IMR-90 (cell line): ENCODE results near the gene CCDC102B. TPM values are rescaled to one million over a fixed set of nuclear protein-coding genes. Genes with fewer than 3 reads are reported as not detected.

ENCODE experiments used
- ATAC-seq: fragments of 200-7000 bp; cut with Tn5 transposase; 2 replicates; pipeline ENCODE4 v1.9.1; 2020; ENCODE audit warnings: low read depth, mild to moderate bottlenecking, moderate library complexity
- BruUV-seq: library from RNA; stranded (reverse); fragments of 400-500 nt; replicated peaks from 2 replicates; lab custom pipeline; 2021; lab: Mats Ljungman, UMichigan
- CTCF ChIA-PET: fragments of 300-600 bp; formaldehyde crosslinking; extraction: SDS; loops from one replicate; lab custom pipeline; 2021; ENCODE audit warnings: antibody characterized with exemption; lab: Yijun Ruan, JAX
- POLR2A ChIA-PET: fragments of 300-600 bp; sonication (Branson Sonifier 250); formaldehyde crosslinking; loops from one replicate; lab custom pipeline; 2022; ENCODE audit warnings: antibody characterized with exemption; ENCODE audit not compliant: unreplicated experiment; lab: Charles Lee
- DNase-seq: peaks from one replicate; pipeline ENCODE4 v3.0.0; 2013
- H2AFZ ChIP-seq: replicated peaks from 2 replicates; pipeline ENCODE3; 2013; ENCODE audit warnings: low read length, mild to moderate bottlenecking; ENCODE audit not compliant: poor library complexity
- H2AK5ac ChIP-seq: 2 replicates; pipeline ENCODE4 v1.6.1; 2013; ENCODE audit warnings: low read depth, low read length, inconsistent platforms
- H2AK9ac ChIP-seq: replicated peaks from 2 replicates; pipeline ENCODE3; 2013; ENCODE audit warnings: mild to moderate bottlenecking, low read depth, low read length, moderate library complexity; ENCODE audit not compliant: poor library complexity
- H2BK120ac ChIP-seq: 2 replicates; pipeline ENCODE4 v1.6.1; 2013; ENCODE audit warnings: low read depth, low read length, inconsistent platforms
- H2BK15ac ChIP-seq: 3 replicates; pipeline ENCODE4 v1.6.1; 2013; ENCODE audit warnings: low read depth, low read length, inconsistent platforms
- H2BK20ac ChIP-seq: 2 replicates; pipeline ENCODE4 v1.6.1; 2013; ENCODE audit warnings: low read depth, mild to moderate bottlenecking, inconsistent platforms, low read length, moderate library complexity
- H2BK5ac ChIP-seq: 2 replicates; pipeline ENCODE4 v1.6.1; 2013; ENCODE audit warnings: mild to moderate bottlenecking, low read depth, low read length, inconsistent platforms; ENCODE audit not compliant: poor library complexity, severe bottlenecking
- H3K14ac ChIP-seq: replicated peaks from 2 replicates; pipeline ENCODE4 v1.6.1; 2013; ENCODE audit warnings: low read depth, low read length, inconsistent platforms
- H3K18ac ChIP-seq: 2 replicates; pipeline ENCODE4 v1.6.1; 2013; ENCODE audit warnings: low read depth, low read length, control low read depth
- H3K23ac ChIP-seq: 2 replicates; pipeline ENCODE4 v1.6.1; 2013; ENCODE audit warnings: low read depth, low read length, inconsistent platforms
- H3K27ac ChIP-seq: 2 replicates; pipeline ENCODE4 v1.5.1; 2013; ENCODE audit warnings: mild to moderate bottlenecking, control low read depth, low read length; ENCODE audit not compliant: insufficient read depth
- H3K27me3 ChIP-seq: 2 replicates; pipeline ENCODE4 v1.6.1; 2013; ENCODE audit warnings: low read length; ENCODE audit not compliant: control insufficient read depth, insufficient read depth
- H3K36me3 ChIP-seq: 2 replicates; pipeline ENCODE4 v1.6.1; 2013; ENCODE audit warnings: low read length, mixed read lengths; ENCODE audit not compliant: control insufficient read depth, insufficient read depth
- H3K4ac ChIP-seq: 2 replicates; pipeline ENCODE4 v1.6.1; 2013; ENCODE audit warnings: low read depth, low read length, inconsistent platforms
- H3K4me1 ChIP-seq: 2 replicates; pipeline ENCODE4 v1.6.1; 2013; ENCODE audit warnings: low read length, mixed read lengths; ENCODE audit not compliant: control insufficient read depth, insufficient read depth
- H3K4me2 ChIP-seq: 2 replicates; pipeline ENCODE4 v1.6.1; 2013; ENCODE audit warnings: low read depth, mild to moderate bottlenecking, control low read depth, low read length, moderate library complexity
- H3K4me3 ChIP-seq: 2 replicates; pipeline ENCODE4 v1.5.1; 2013; ENCODE audit warnings: low read depth, mild to moderate bottlenecking, control low read depth, low read length, moderate library complexity; ENCODE audit not compliant: insufficient read depth
- H3K56ac ChIP-seq: 2 replicates; pipeline ENCODE4 v1.6.1; 2013; ENCODE audit warnings: low read length, inconsistent platforms; ENCODE audit not compliant: insufficient read depth; ENCODE audit errors: extremely low read depth
- H3K79me1 ChIP-seq, 2 experiments: 2 replicates each; pipeline ENCODE4 v1.6.1; 2013; ENCODE audit warnings: low read length in 2 of 2, inconsistent platforms in 1 of 2, low read depth in 1 of 2
- H3K9ac ChIP-seq: 2 replicates; pipeline ENCODE4 v1.6.1; 2013; ENCODE audit warnings: low read depth, low read length, control low read depth
- H3K9me1 ChIP-seq: 2 replicates; pipeline ENCODE4 v1.6.1; 2013; ENCODE audit warnings: low read length, inconsistent platforms; ENCODE audit not compliant: insufficient read depth
- H3K9me3 ChIP-seq: 2 replicates; pipeline ENCODE4 v1.6.1; 2013; ENCODE audit warnings: low read length; ENCODE audit not compliant: control insufficient read depth, insufficient read depth
- H4K20me1 ChIP-seq: 2 replicates; pipeline ENCODE4 v1.6.1; 2013; ENCODE audit warnings: low read length, inconsistent platforms; ENCODE audit not compliant: insufficient read depth
- H4K5ac ChIP-seq: 2 replicates; pipeline ENCODE4 v1.6.1; 2013; ENCODE audit warnings: mild to moderate bottlenecking, low read depth, low read length, control low read depth
- H4K8ac ChIP-seq, 2 experiments: 2 replicates each; pipeline ENCODE4 v1.6.1; 2013; ENCODE audit warnings: low read depth in 2 of 2, low read length in 2 of 2, control low read depth in 1 of 2, inconsistent platforms in 1 of 2
- H4K91ac ChIP-seq: 2 replicates; pipeline ENCODE4 v1.6.1; 2013; ENCODE audit warnings: low read depth, low read length, inconsistent platforms; ENCODE audit not compliant: insufficient read depth
- FOS ChIP-seq: fragments of 150-350 bp; IDR thresholded peaks from 2 replicates; pipeline ENCODE4 v1.6.1; 2016; ENCODE audit warnings: low read depth, low read length
- MAZ ChIP-seq: IDR thresholded peaks from 2 replicates; pipeline ENCODE4 v1.6.1; 2012; ENCODE audit warnings: low read depth, mild to moderate bottlenecking, low read length, improper control_type of control experiment, moderate library complexity, borderline replicate concordance
- MXI1 ChIP-seq: IDR thresholded peaks from 2 replicates; pipeline ENCODE4 v1.6.1; 2012; ENCODE audit warnings: low read depth, mild to moderate bottlenecking, low read length, moderate library complexity, borderline replicate concordance
- RAD21 ChIP-seq: IDR thresholded peaks from 2 replicates; pipeline ENCODE4 v1.6.1; 2012; ENCODE audit warnings: low read length, improper control_type of control experiment
- WGBS, 2 experiments: methylation state at CpG; one replicate each; pipeline versions ENCODE4 v1.1.5 to v1.1.7; 2013; ENCODE audit warnings: missing lambda C conversion rate in 2 of 2; ENCODE audit not compliant: insufficient read length in 1 of 2; ENCODE audit errors: extremely low coverage in 2 of 2; 5-methylcytosine and 5-hydroxymethylcytosine counted together
- dilution Hi-C: fragments of 300-500 bp; cut with HindIII; formaldehyde crosslinking; loops from one replicate; pipeline ENCODE4 v1.14.3; 2018; ENCODE audit warnings: low sequenced_read_pairs; ENCODE audit not compliant: unreplicated experiment
- in situ Hi-C: fragments of 300-500 bp; cut with MboI; formaldehyde crosslinking; loops from 3 replicates; pipeline ENCODE4 v1.14.3; 2019; ENCODE audit warnings: low sequenced_read_pairs, inconsistent platforms, mixed read lengths
- intact Hi-C: fragments of 100-400 bp; cut with micrococcal nuclease; formaldehyde crosslinking; loops from 2 replicates; pipeline ENCODE4 v1.10.0; 2022
- polyA plus RNA-seq, 3 experiments: library from polyadenylated mRNA; depleted of rRNA; stranded (reverse); fragments of >200 nt; gene quantifications; 2 replicates each; pipeline ENCODE4 v1.2.3, GENCODE V29; 2012; ENCODE audit warnings: low replicate concordance in 1 of 3
- total RNA-seq: library from RNA; depleted of rRNA; stranded (reverse); fragments of >200 nt; gene quantifications from 2 replicates; pipeline ENCODE4 v1.2.3, GENCODE V29; 2012

CCDC102B gene
- total and polyA plus RNA-seq, 2 of the 4 experiments (the other 2 are of a cell fraction) = 0.54 to 1.4 TPM

DNA sequence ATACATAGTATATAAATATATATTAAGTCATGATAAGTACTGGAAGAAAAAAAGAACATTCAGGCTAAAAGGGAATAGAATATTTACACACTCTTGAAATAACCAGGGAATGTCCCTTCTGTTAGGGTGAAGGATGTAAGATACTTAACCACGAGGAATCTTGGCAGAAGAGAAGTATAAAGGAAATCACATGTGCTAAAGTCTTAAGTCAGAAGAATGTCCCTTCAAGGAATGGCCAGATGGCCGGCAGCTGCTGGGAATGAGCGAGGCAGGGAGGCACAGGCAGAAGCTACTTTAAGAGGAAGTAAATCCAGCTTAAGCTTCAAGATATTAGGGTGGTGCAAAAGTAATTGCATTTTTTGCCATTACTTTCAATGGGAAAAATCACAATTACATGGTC is 5.5 kb downstream of the CCDC102B start:
- Histone ChIP-seq H3K9ac (no peak overlapping the region), H2BK20ac (no peak overlapping the region)

More for the DNA sequence above, 5.5 kb downstream of the CCDC102B start:
- Histone ChIP-seq H3K27me3 (no peaks in the 10 kb centered on the region), H2AFZ (no peak overlapping the region), H3K9me3 (no peaks in the 10 kb centered on the region), H3K56ac (no peak overlapping the region), H2BK5ac (peak overlapping the region; percentile 57), H3K79me1 (no peaks in the 10 kb centered on the region; a peak in 2 of 4 replicates), H3K9me1 (0 out of 2 replicates have a peak, but pooled peaks cover 2% of the 10 kb centered on the region), H3K27ac (no peak overlapping the region), H4K5ac (no peak overlapping the region), H4K91ac (peak overlapping the region; percentile 50; the same call in 1 of the 2 replicates), H3K14ac (no peak overlapping the region), H3K4me2 (no peak overlapping the region), H2AK5ac (no peak overlapping the region), H2AK9ac (no peak overlapping the region), H2BK15ac (no peak overlapping the region), H3K4me1 (peaks cover 2% of the 10 kb centered on the region; the same call in 1 of the 2 replicates), H4K20me1 (no peaks in the 10 kb centered on the region), H4K8ac (peak overlapping the region; percentile 62 to 70; a peak in 1 of 4 replicates), H3K4ac (peak overlapping the region; percentile 75; the same call in 1 of the 2 replicates), H2BK120ac (peak overlapping the region; percentile 72; the same call in 1 of the 2 replicates), H3K18ac (no peak overlapping the region), H3K4me3 (no peak overlapping the region), H3K23ac (peak overlapping the region; percentile 29; the same call in 1 of the 2 replicates), H3K36me3 (no peaks in the 10 kb centered on the region)
- DNase-seq (peak; percentile 95), ATAC-seq (peak; percentile 90)
- TF ChIP-seq RAD21 (no peak), MXI1 (peak; percentile 22; the same call in 1 of the 2 replicates), MAZ (no peak), FOS (no peak)
- dilution Hi-C loops (no loop called here), intact Hi-C loops (no loop called here), in situ Hi-C loops (no loop called here)
- BruUV-seq = no TSS peak
- 0% methylated on average over 1 of the region's 3 CpGs; no CpG with 5 or more reads in 1 of the 2 experiments for WGBS, 2 experiments
- ChIA-PET POLR2A (no interaction called here), CTCF (interaction anchor here (0.5 kb wide), 1 partner anchor 1403 kb away, joined by 6 read pairs; no protein-coding TSS in a partner anchor)
